HepG2 (cell line): ENCODE results near the gene SLC30A4. TPM values are rescaled to one million over a fixed set of nuclear protein-coding genes. Genes with fewer than 3 reads are reported as not detected.
A peak's percentile ranks its signal among the peaks of the same experiment; 100 is the strongest.

Experiments used
- CTCF ChIP-seq: sonication (generic); formaldehyde crosslinking; IDR thresholded peaks from 2 replicates; pipeline ENCODE4 v1.5.0; 2020; ENCODE audit warnings: mild to moderate bottlenecking, missing genetic modification reagents, moderate library complexity
- ERF ChIP-seq: IDR thresholded peaks from 2 replicates; pipeline ENCODE4 v1.6.1; 2018; ENCODE audit warnings: missing biosample characterization, missing genetic modification reagents
- KDM3A ChIP-seq: IDR thresholded peaks from 2 replicates; pipeline ENCODE4 v1.6.1; 2018; ENCODE audit warnings: low read depth, missing compliant biosample characterization
- MTF2 ChIP-seq: sonication (generic); formaldehyde crosslinking; IDR thresholded peaks from 2 replicates; pipeline ENCODE4 v1.5.0; 2020; ENCODE audit warnings: missing genetic modification reagents, borderline replicate concordance
- SKI ChIP-seq: fragments of 450-650 bp; IDR thresholded peaks from one replicate; pipeline ENCODE4 v1.6.1; 2018; ENCODE audit warnings: mild to moderate bottlenecking; ENCODE audit not compliant: partially characterized antibody
- ZNF143 ChIP-seq: sonication (generic); formaldehyde crosslinking; IDR thresholded peaks from 2 replicates; pipeline ENCODE4 v1.4.0; 2020; ENCODE audit warnings: missing genetic modification reagents
- ZNF234 ChIP-seq: sonication (generic); formaldehyde crosslinking; conservative IDR thresholded peaks from 2 replicates; pipeline ENCODE4 v1.5.1; 2020; ENCODE audit warnings: mild to moderate bottlenecking, missing genetic modification reagents
- ZNF547 ChIP-seq: sonication (generic); formaldehyde crosslinking; IDR thresholded peaks from 2 replicates; pipeline ENCODE4 v1.5.1; 2020; ENCODE audit warnings: mild to moderate bottlenecking, missing genetic modification reagents
- ZNF552 ChIP-seq: sonication (generic); formaldehyde crosslinking; IDR thresholded peaks from 2 replicates; pipeline ENCODE4 v1.9.0; 2022; ENCODE audit warnings: missing genetic modification reagents, mild to moderate bottlenecking, borderline replicate concordance
- ZNF607 ChIP-seq: sonication (generic); formaldehyde crosslinking; IDR thresholded peaks from 2 replicates; pipeline ENCODE4 v1.5.1; 2020; ENCODE audit warnings: missing genetic modification reagents, mild to moderate bottlenecking, borderline replicate concordance
- ZNF614 ChIP-seq: IDR thresholded peaks from 2 replicates; pipeline ENCODE4 v1.6.1; 2018; ENCODE audit warnings: missing biosample characterization, missing genetic modification reagents, inconsistent platforms, borderline replicate concordance
- ZNF691 ChIP-seq: sonication (generic); formaldehyde crosslinking; IDR thresholded peaks from 2 replicates; pipeline ENCODE4 v1.4.0; 2020; ENCODE audit warnings: missing genetic modification reagents, low read depth, mild to moderate bottlenecking, borderline replicate concordance
- ZNF775 ChIP-seq: sonication (generic); formaldehyde crosslinking; IDR thresholded peaks from 2 replicates; pipeline ENCODE4 v1.4.0; 2020; ENCODE audit warnings: missing genetic modification reagents, mild to moderate bottlenecking, moderate library complexity, borderline replicate concordance
- polyA plus RNA-seq, 8 experiments: library from polyadenylated mRNA; depleted of rRNA in 3 of 8; stranded (reverse) in 7 of 8; unstranded in 1 of 8; fragments of >200 nt; fragmentation: Illumina TruSeq in 4 of 8; extraction: Trizol in 4 of 8; gene quantifications; 2 replicates each; pipeline versions ENCODE4 v1.2.1 to v1.2.3, GENCODE V29; 2011 to 2016; ENCODE audit warnings: low read depth in 4 of 8, missing spikeins in 1 of 8, mixed read lengths in 1 of 8; ENCODE audit not compliant: insufficient read depth in 1 of 8
- total RNA-seq, 5 experiments: library from RNA; depleted of rRNA; stranded (reverse); fragments of >200 nt; fragmentation: Illumina TruSeq; extraction: Trizol; gene quantifications; 2 replicates each; pipeline ENCODE4 v1.2.3, GENCODE V29; 2016; ENCODE audit warnings: low read depth in 1 of 5
- TF ChIP-seq, protein P1 (sequence below): sonication (generic); formaldehyde crosslinking; IDR thresholded peaks from 2 replicates; pipeline ENCODE4 v1.5.0; 2020; ENCODE audit warnings: missing genetic modification reagents
- TF ChIP-seq, protein P2 (sequence below), 2 experiments: fragments of 450-650 bp in 1 of 2; sonication (generic) in 1 of 2; formaldehyde crosslinking in 1 of 2; IDR thresholded peaks; 2 replicates each; pipeline versions ENCODE4 v1.6.1 to v1.8.0; 2016 to 2022; ENCODE audit warnings: antibody characterized with exemption in 1 of 2, mild to moderate bottlenecking in 1 of 2, missing genetic modification reagents in 1 of 2

The SLC30A4 gene
- total and polyA plus RNA-seq, 2 of the 13 experiments (the other 11 are each of a cell fraction or from before 2014, with no cell fraction given), result 0.01 to 0.04 TPM

DNA sequence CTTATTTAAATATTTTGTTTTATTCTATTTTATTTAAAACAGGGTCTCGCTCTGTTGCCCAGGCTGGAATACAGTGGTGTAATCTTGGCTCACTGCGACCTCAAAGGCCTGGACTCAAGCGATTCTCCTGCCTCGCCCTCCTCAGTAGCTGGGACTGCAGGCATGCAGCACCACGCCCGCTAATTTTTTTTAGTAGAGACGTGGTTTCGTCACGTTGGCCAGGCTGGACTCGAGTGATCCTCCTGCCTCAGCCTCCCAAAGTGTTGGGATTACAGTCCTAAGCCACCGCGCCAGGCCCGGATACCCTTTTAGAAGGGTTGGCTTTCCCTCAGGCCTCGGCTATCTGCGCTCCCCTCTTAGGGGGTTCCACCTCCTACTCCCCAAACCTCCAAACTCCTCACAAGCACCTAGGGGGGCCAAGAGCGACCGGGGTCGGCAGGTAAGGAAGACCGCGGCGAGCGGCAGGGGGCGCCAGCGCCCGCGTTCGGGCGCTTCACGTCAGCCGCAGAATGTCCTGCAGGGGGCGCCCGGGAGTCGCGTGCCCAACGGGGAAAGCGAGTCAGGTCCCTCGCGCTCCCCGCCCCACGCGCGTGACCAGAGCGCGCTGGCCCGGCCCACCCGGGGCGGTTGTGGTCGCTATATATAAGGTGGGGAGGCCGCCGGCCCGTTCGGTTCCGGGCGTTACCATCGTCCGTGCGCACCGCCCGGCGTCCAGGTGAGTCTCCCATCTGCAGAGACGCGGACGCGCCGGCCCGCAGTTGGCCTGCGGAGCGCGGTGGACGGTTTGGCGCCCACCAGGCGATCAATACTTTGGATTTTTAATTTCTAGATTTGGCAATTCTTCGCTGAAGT is 92.4 kb downstream of the SLC30A4 start (continued):
- TF ChIP-seq SKI (no peak), ERF (CRISPR knock-in tag) (no peak), ZNF691 (CRISPR knock-in tag) (peak; percentile 45; the same call in 1 of the 2 replicates), CTCF (peak; percentile 97), KDM3A (CRISPR knock-in tag) (peak; percentile 79; the same call in 1 of the 2 replicates), ZNF143 (CRISPR knock-in tag) (no peak), ZNF234 (CRISPR knock-in tag) (no peak), ZNF775 (CRISPR knock-in tag) (0 out of 2 replicates have a peak, but pooled peaks have one; percentile 41), ZNF547 (0 out of 2 replicates have a peak, but pooled peaks have one; percentile 47), ZNF552 (CRISPR knock-in tag) (no peak), ZNF614 (CRISPR knock-in tag) (no peak), ZNF607 (CRISPR knock-in tag) (no peak), MTF2 (CRISPR knock-in tag) (peak; percentile 25; the same call in 1 of the 2 replicates)
- TF ChIP-seq, protein P1, sequence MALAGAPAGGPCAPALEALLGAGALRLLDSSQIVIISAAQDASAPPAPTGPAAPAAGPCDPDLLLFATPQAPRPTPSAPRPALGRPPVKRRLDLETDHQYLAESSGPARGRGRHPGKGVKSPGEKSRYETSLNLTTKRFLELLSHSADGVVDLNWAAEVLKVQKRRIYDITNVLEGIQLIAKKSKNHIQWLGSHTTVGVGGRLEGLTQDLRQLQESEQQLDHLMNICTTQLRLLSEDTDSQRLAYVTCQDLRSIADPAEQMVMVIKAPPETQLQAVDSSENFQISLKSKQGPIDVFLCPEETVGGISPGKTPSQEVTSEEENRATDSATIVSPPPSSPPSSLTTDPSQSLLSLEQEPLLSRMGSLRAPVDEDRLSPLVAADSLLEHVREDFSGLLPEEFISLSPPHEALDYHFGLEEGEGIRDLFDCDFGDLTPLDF (CRISPR knock-in tag), result no peak
- TF ChIP-seq, protein P2, sequence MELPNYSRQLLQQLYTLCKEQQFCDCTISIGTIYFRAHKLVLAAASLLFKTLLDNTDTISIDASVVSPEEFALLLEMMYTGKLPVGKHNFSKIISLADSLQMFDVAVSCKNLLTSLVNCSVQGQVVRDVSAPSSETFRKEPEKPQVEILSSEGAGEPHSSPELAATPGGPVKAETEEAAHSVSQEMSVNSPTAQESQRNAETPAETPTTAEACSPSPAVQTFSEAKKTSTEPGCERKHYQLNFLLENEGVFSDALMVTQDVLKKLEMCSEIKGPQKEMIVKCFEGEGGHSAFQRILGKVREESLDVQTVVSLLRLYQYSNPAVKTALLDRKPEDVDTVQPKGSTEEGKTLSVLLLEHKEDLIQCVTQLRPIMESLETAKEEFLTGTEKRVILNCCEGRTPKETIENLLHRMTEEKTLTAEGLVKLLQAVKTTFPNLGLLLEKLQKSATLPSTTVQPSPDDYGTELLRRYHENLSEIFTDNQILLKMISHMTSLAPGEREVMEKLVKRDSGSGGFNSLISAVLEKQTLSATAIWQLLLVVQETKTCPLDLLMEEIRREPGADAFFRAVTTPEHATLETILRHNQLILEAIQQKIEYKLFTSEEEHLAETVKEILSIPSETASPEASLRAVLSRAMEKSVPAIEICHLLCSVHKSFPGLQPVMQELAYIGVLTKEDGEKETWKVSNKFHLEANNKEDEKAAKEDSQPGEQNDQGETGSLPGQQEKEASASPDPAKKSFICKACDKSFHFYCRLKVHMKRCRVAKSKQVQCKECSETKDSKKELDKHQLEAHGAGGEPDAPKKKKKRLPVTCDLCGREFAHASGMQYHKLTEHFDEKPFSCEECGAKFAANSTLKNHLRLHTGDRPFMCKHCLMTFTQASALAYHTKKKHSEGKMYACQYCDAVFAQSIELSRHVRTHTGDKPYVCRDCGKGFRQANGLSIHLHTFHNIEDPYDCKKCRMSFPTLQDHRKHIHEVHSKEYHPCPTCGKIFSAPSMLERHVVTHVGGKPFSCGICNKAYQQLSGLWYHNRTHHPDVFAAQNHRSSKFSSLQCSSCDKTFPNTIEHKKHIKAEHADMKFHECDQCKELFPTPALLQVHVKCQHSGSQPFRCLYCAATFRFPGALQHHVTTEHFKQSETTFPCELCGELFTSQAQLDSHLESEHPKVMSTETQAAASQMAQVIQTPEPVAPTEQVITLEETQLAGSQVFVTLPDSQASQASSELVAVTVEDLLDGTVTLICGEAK (IDR thresholded peaks at IDR 0.05), result no peak
- TF ChIP-seq, protein P2 (CRISPR knock-in tag; IDR thresholded peaks at IDR 0.05), result peak; percentile 45; the same call in 1 of the 2 replicates
